Measurements from ENCODE around the gene CDC6. TPM values are rescaled to one million over a fixed set of nuclear protein-coding genes. Genes with fewer than 3 reads are reported as not detected.

CDC6 gene
- total RNA-seq, 4 donors from 2014 or later = 0.16 to 2.2 (median 0.30) TPM

- TF ChIP-seq CTCF (IDR thresholded peaks at IDR 0.05; ENCODE audit: low read depth) = no peak
Measured at GRCh38 chr17:40335620-40336019, 47.9 kb downstream of the CDC6 start.

DNA sequence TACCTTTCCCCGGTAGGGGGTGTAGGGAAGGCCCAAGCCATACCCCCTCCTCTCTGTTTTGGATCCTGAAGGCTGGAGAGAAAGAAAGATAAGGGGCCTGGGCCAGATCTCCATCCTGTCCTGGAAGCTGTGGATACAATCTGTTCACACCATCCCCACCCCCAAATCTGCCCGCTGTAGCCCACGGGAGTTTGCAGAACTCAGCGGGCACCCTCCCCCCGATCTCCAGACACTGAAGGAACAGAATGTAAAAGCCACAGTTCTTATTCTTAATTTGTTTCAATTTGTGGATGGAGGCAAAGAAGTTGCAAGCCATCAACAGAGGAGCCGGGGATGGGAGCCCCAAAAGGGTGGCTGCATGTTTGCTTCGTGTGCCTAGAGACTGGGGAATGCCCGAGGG lies 49.7 kb downstream of the CDC6 start:
- no peak for TF ChIP-seq CTCF (IDR thresholded peaks at IDR 0.05; ENCODE audit: low read depth)

DNA sequence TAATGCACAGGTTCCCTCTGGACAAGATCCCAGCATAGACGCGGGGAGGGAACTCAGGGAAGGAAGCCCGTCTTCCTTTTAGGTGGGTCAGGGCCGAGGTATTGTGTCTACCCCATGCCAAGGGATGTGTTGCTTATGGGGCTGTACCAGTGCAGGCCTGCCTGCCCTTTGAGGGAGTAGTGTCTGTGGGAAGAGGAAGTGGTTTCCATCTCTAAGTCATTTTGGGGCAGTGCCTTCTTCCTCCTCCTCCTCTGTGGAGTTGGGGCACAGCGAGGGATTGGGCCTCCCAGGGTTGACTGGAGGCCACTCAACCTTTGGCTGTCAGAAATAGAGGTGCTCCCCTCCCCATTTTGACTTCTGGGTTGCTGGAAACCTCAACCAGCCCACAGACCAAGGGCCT lies 50.4 kb downstream of the CDC6 start:
- no peak for TF ChIP-seq CTCF (IDR thresholded peaks at IDR 0.05; ENCODE audit: low read depth)

- TF ChIP-seq CTCF (IDR thresholded peaks at IDR 0.05; ENCODE audit: low read depth) = no peak
Measured at GRCh38 chr17:40338941-40339649, 51.4 kb downstream of the CDC6 start.

DNA sequence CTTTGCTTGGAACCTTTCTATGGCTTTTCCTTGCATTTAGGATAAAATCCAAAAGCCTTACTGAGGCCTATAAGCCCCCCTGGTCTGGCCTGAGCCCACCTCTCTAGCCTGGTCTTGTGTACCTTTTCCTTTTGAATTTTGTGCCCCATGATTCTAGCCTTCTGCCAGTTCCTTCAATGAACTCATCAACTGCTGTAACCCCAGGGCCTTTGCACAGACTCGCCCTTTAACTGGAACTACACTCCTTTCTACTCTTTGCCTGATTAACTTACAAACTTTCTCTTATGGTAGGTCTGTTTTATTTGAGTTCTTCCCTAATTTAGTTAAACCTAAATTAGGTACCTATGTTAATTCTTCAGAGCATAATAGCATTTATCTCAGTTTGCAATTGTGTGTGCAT lies 52.6 kb downstream of the CDC6 start:
- TF ChIP-seq CTCF (IDR thresholded peaks at IDR 0.05; ENCODE audit: low read depth) = no peak

DNA sequence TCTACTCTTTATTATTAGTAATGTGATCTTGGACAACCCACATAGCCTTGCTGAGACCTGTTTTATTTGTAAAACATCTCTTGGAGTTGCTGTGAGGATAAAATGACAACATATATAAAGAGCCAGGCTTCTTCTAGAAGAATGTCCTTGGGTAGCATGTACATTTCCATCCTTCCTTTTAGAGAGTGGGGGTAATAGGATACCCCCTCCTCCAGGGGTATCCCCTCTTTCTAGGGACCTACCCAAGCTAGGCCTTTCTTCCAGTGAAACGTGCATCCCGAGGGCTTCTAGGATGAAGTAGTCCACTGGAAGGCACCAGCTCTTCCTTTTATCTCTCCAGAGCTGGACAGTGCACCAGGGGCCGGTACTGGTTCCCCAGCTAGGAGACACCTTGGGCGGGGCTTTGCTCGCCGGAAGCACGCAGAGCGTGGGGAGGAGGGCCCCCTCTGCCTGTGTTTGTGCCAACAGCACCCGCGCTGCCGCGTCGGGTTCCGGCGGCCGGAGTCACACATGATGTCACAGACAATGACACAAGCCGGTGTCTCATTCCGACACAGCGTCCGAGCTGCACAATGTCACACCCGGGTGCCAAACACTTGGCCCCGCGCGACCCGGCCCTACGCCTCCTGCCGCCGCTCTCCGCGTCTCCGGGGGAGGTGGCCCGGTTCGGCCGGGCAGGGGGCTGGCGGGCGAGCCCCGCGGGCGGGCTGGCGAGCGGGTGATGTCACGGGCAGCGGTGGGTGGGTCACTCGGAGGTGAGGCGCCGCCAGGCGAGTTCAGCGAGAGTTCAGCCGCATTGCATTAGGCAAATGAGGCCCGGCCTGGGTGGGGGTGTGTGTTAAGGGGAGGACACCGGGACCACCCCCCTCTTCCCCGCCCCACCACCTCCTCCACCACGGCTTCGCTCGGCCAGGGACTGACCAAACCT lies 53.5 kb downstream of the CDC6 start:
- TF ChIP-seq CTCF (IDR thresholded peaks at IDR 0.05; ENCODE audit: low read depth) = no peak

- no peak for TF ChIP-seq CTCF (IDR thresholded peaks at IDR 0.05; ENCODE audit: low read depth)
Measured at GRCh38 chr17:40341808-40342503, 54.3 kb downstream of the CDC6 start.
